Measurements from ENCODE around the gene CTSW. TPM values are rescaled to one million over a fixed set of nuclear protein-coding genes. Genes with fewer than 3 reads are reported as not detected.

CTSW gene
- total RNA-seq, 4 donors from 2014 or later = 0.67 to 7.6 (median 2.7) TPM

GRCh38 chr11:65915821-65916251, 36.2 kb downstream of the CTSW start:
- H3K4me1 ChIP-seq = peaks cover 24 to 52% of the 10 kb centered on the region in 2 donors
- intact Hi-C loops (cut with DNase I) = loop anchor here (5.0 kb wide), 1 partner anchor 46 kb away; the partner anchor contains the start of gene SART1
- 45 to 56% methylated on average over 11 to 13 of the region's 13 CpGs for WGBS, 2 donors
- H3K4me3 ChIP-seq (replicated peaks in 1 of 3) = no peak overlapping the region
- no peaks in the 10 kb centered on the region for H3K36me3 ChIP-seq
- H3K9me3 ChIP-seq = no peaks in the 10 kb centered on the region
- peak overlapping the region in 2 of 3 donors; percentile 46 to 73 for H3K27ac ChIP-seq
- TF ChIP-seq CTCF (IDR thresholded peaks at IDR 0.05) (no peak), POLR2A (IDR thresholded peaks at IDR 0.05) (no peak)
- DNase-seq = peak in 1 of 2 donors; percentile 42
- no peaks in the 10 kb centered on the region for H3K27me3 ChIP-seq

- intact Hi-C loops (cut with DNase I) = loop anchor here (5.0 kb wide), 1 partner anchor 46 kb away; the partner anchor contains the start of gene SART1
- Histone ChIP-seq H3K27ac (peak overlapping the region in 2 of 3 donors; percentile 46 to 73), H3K4me1 (peaks cover 27 to 56% of the 10 kb centered on the region in 2 donors), H3K9me3 (no peaks in the 10 kb centered on the region), H3K27me3 (no peaks in the 10 kb centered on the region), H3K36me3 (no peaks in the 10 kb centered on the region), H3K4me3 (replicated peaks in 1 of 3) (no peak overlapping the region)
- WGBS, 2 donors = 86 to 92% methylated on average over 7 of the region's 7 CpGs
- TF ChIP-seq CTCF (IDR thresholded peaks at IDR 0.05) (no peak), POLR2A (IDR thresholded peaks at IDR 0.05) (no peak)
- no peak for DNase-seq
Observed at GRCh38 chr11:65916391-65916790, 36.8 kb downstream of the CTSW start.

GRCh38 chr11:65917077-65917433, 37.4 kb downstream of the CTSW start:
- intact Hi-C loops (cut with DNase I) = loop anchor here (5.0 kb wide), 1 partner anchor 45 kb away; the partner anchor contains the start of gene SART1
- TF ChIP-seq CTCF (IDR thresholded peaks at IDR 0.05) (no peak), POLR2A (IDR thresholded peaks at IDR 0.05) (no peak)
- H3K27me3 ChIP-seq = no peaks in the 10 kb centered on the region
- H3K36me3 ChIP-seq = peaks cover 0 to 3% of the 10 kb centered on the region in 2 donors
- peak overlapping the region in 1 of 3 donors; percentile 84 for H3K4me3 ChIP-seq (replicated peaks in 1 of 3)
- H3K9me3 ChIP-seq = no peaks in the 10 kb centered on the region
- WGBS, 2 donors = 96 to 100% methylated on average over 3 of the region's 3 CpGs
- H3K4me1 ChIP-seq = peaks cover 27 to 50% of the 10 kb centered on the region in 2 donors
- DNase-seq = no peak
- peak overlapping the region in 1 of 3 donors; percentile 73 for H3K27ac ChIP-seq

- Histone ChIP-seq H3K4me1 (peaks cover 27 to 47% of the 10 kb centered on the region in 2 donors), H3K4me3 (replicated peaks in 1 of 3) (peak overlapping the region in 1 of 3 donors; percentile 84), H3K27ac (peak overlapping the region in 2 of 3 donors; percentile 82 to 85), H3K9me3 (no peaks in the 10 kb centered on the region), H3K27me3 (no peaks in the 10 kb centered on the region), H3K36me3 (peaks cover 0 to 8% of the 10 kb centered on the region in 2 donors)
- peak; percentile 65 to 77 for DNase-seq
- WGBS, 2 donors = 45 to 55% methylated on average over 6 to 22 of the region's 35 CpGs
- intact Hi-C loops (cut with DNase I) = loop anchor here (5.0 kb wide), 1 partner anchor 45 kb away; the partner anchor contains the start of gene SART1
- TF ChIP-seq POLR2A (IDR thresholded peaks at IDR 0.05) = no peak
- no peak for TF ChIP-seq CTCF (IDR thresholded peaks at IDR 0.05)
Observed at GRCh38 chr11:65917434-65918210, 38.0 kb downstream of the CTSW start.

Data from thyroid gland (tissue), 4 donors.